ENCODE measurements around the gene ZNRD2. TPM values are rescaled to one million over a fixed set of nuclear protein-coding genes. Genes with fewer than 3 reads are reported as not detected.

ZNRD2 gene
- total and polyA plus RNA-seq, 2 donors: 38.0 to 40.7 TPM

DNA sequence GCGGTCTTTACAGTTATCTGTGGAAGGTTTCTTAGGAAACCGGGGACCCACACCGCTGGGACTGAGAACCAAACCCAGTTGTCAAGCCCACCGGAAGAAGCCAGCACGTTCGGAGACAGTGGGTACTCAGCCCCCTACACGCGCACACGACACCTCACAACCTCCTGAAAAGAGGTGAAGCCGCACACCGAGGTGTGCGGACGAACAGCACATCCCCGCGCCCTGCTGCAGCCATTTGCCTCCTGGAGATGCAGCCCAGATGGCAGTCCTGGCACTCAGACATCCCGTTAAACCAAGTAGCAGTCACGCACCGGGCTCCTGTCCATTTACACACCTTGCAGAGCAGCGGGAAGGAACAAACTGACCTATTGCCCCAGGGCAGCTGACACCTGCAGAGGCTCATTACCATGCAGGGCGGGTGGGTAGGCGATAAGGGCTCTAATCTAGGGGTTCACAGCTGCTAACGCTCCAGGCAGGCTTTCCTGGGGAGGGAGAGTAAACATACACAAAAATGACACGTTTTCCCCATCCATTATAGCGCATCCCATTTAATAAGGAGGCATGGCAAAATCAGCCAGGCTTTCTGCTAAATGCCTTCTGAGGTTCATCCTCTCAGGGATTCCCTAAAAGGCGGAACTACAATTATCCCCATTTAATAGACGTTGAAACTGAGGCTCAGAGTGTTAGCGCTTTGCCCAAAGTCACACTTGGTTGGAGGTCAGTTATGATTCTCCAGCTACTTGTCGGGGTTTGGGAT lies 4.7 kb downstream of the ZNRD2 start:
- Histone ChIP-seq H3K36me3 (ENCODE audit: control insufficient read depth in 2 of 2, insufficient read depth in 2 of 2, low read length in 1 of 2) (peaks cover 13 to 18% of the 10 kb centered on the region in 2 donors), H3K27ac (ENCODE audit: low read depth in 1 of 2, low read length in 1 of 2) (peak overlapping the region; percentile 84 to 97), H3K27me3 (ENCODE audit: control insufficient read depth in 2 of 2, insufficient read depth in 1 of 2, low read length in 1 of 2) (no peaks in the 10 kb centered on the region), H3K9me3 (ENCODE audit: control insufficient read depth in 2 of 2, insufficient read depth in 1 of 2, low read length in 1 of 2) (no peaks in the 10 kb centered on the region), H3K4me1 (ENCODE audit: control insufficient read depth in 2 of 2, insufficient read depth in 2 of 2, low read length in 2 of 2) (peaks cover 34 to 63% of the 10 kb centered on the region in 2 donors), H3K4me3 (ENCODE audit: low read length in 2 of 2) (peak overlapping the region; percentile 66 to 84)
- 15% methylated on average over 28 of the region's 28 CpGs for WGBS
- DNase-seq (ENCODE audit: low read depth in 6 of 9, low spot score in 9 of 9): peak in 2 of 9 donors; percentile 44 to 50

DNA sequence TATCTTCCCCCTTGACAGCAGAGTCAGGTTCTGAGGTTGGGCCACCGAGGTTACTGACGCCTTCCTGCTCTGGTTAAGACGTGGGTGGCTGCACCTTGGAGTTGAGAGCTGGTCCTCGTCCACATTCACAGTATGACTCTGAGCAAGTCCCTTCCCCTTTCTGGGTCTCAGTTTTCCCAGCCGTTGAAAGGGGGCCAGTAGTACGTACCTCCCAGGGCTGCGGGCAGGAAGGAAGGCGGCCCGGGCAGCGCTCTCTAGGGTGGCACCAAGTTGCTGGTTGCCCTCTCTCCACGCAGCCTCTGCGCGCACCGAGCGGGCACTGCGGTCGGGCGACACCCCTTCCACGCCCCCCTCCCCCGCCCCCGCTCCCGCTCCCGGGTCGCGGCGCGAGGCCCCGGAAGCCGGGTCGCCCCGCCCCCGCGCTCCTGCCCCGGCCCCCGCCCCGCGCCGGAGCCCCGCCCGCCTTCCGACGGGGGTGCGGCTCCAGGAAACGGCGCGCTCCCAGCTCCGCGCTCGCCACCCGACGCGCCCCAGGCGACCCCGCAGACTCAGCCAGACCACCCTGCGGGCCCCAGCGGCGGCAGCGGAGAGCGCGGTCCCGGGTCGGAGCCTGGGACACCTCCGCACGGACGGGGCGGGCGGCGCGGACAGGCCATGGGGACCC lies 5.4 kb downstream of the ZNRD2 start, which contains the start of gene EHBP1L1:
EHBP1L1 (plus strand) TSS at position 486 of the 664 bp plus-strand sequence. CDS start 250 bp downstream, outside the sequence.
- under 1% methylated on average over 69 of the region's 69 CpGs for WGBS
- peak in 6 of 9 donors; percentile 40 to 87 (median 71) for DNase-seq (ENCODE audit: low read depth in 6 of 9, low spot score in 9 of 9)
- Histone ChIP-seq H3K9me3 (ENCODE audit: control insufficient read depth in 2 of 2, insufficient read depth in 1 of 2, low read length in 1 of 2) (no peaks in the 10 kb centered on the region), H3K27me3 (ENCODE audit: control insufficient read depth in 2 of 2, insufficient read depth in 1 of 2, low read length in 1 of 2) (no peaks in the 10 kb centered on the region), H3K4me1 (ENCODE audit: control insufficient read depth in 2 of 2, insufficient read depth in 2 of 2, low read length in 2 of 2) (peaks cover 34 to 61% of the 10 kb centered on the region in 2 donors), H3K27ac (ENCODE audit: low read depth in 1 of 2, low read length in 1 of 2) (peak within 1 kb of the TSS; percentile 84 to 97), H3K36me3 (ENCODE audit: control insufficient read depth in 2 of 2, insufficient read depth in 2 of 2, low read length in 1 of 2) (peaks cover 19 to 25% of the 10 kb centered on the region in 2 donors), H3K4me3 (ENCODE audit: low read length in 2 of 2) (peak within 1 kb of the TSS; percentile 66 to 84)

DNA sequence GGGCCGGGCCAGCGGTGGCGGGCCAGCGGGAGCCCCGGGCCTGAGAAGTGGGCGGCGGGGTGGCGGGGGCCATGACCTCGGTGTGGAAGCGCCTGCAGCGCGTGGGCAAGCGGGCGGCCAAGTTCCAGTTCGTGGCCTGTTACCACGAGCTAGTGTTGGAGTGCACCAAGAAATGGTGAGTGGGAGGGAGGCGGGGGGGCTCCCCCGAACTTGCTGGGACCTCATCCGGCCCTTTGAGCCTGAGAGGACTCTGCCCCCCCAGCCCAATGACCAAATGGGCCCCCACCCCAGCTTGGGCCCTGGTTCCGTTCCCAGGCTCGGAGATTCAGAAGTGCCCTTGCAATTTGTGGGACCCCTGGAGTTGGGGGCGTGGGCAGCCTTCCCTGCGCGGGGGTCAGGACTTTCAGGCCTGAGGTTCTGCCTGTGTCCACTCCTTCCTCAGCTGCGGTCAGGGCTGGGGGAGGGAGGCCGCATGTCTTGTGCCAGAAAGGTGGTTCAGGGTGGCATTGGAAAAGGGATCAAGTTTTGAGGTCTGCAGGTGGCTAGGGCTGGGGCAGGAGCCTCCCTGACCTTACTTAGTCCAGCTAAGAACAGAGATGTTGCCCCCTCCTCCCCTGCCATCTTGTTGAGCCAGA lies 6.1 kb downstream of the ZNRD2 start:
- no peak for DNase-seq (ENCODE audit: low read depth in 6 of 9, low spot score in 9 of 9)
- Histone ChIP-seq H3K27me3 (ENCODE audit: control insufficient read depth in 2 of 2, insufficient read depth in 1 of 2, low read length in 1 of 2) (no peaks in the 10 kb centered on the region), H3K4me3 (ENCODE audit: low read length in 2 of 2) (peak overlapping the region; percentile 60 to 84), H3K27ac (ENCODE audit: low read depth in 1 of 2, low read length in 1 of 2) (peak overlapping the region; percentile 41 to 85), H3K36me3 (ENCODE audit: control insufficient read depth in 2 of 2, insufficient read depth in 2 of 2, low read length in 1 of 2) (peaks cover 26 to 30% of the 10 kb centered on the region in 2 donors), H3K4me1 (ENCODE audit: control insufficient read depth in 2 of 2, insufficient read depth in 2 of 2, low read length in 2 of 2) (peaks cover 28 to 54% of the 10 kb centered on the region in 2 donors), H3K9me3 (ENCODE audit: control insufficient read depth in 2 of 2, insufficient read depth in 1 of 2, low read length in 1 of 2) (no peaks in the 10 kb centered on the region)
- WGBS: 16% methylated on average over 26 of the region's 26 CpGs

DNA sequence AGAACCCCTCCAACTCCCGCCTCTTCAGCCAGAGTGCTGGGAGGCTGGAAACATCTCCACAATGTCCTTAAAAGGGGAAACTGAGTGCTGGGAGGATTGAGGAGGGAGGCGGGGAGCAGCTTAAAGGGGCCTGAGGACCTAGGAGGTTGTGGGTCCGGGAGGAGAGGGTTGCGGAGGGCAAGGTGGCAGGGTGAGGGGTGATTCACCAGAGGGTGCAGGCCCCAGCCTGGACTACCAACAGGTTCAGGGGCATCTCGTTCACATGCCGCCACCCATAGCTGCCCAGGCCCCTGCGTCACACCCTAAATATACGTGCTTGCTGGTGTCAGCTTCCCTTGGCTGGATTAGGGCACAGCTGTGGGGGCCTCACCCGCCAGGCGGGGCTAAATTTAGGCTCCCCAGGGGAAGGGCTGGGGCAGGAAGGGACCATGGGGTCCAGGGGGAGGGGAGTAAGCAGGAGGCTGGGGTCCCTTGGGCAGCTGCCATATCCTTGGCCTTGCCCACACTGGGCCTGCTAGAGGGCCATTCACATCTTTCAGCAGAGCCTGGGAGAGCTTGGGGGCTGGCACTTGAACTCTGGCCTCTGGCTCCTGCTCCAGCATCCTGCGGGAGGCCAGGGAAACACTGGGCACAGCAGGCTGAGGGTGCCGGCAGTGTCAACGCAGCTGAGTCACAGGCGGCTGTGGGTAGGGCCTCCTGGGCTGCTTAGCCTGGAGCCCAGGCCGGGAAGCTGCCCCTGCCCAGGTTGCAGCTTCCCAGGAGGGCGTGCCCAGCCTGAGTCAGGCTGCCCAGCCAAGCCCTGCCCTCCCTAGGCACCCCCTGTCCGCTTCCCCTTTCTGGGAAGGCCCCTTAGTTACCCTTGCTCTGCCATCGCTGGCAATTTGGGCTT lies 6.8 kb downstream of the ZNRD2 start:
- peaks cover 32 to 35% of the 10 kb centered on the region in 2 donors for H3K36me3 ChIP-seq (ENCODE audit: control insufficient read depth in 2 of 2, insufficient read depth in 2 of 2, low read length in 1 of 2)
- peak overlapping the region; percentile 60 to 84 for H3K4me3 ChIP-seq (ENCODE audit: low read length in 2 of 2)
- DNase-seq (ENCODE audit: low read depth in 6 of 9, low spot score in 9 of 9): no peak
- H3K27me3 ChIP-seq (ENCODE audit: control insufficient read depth in 2 of 2, insufficient read depth in 1 of 2, low read length in 1 of 2): no peaks in the 10 kb centered on the region
- peaks cover 23 to 47% of the 10 kb centered on the region in 2 donors for H3K4me1 ChIP-seq (ENCODE audit: control insufficient read depth in 2 of 2, insufficient read depth in 2 of 2, low read length in 2 of 2)
- no peaks in the 10 kb centered on the region for H3K9me3 ChIP-seq (ENCODE audit: control insufficient read depth in 2 of 2, insufficient read depth in 1 of 2, low read length in 1 of 2)
- peak overlapping the region; percentile 41 to 70 for H3K27ac ChIP-seq (ENCODE audit: low read depth in 1 of 2, low read length in 1 of 2)
- WGBS: 53% methylated on average over 18 of the region's 18 CpGs

DNA sequence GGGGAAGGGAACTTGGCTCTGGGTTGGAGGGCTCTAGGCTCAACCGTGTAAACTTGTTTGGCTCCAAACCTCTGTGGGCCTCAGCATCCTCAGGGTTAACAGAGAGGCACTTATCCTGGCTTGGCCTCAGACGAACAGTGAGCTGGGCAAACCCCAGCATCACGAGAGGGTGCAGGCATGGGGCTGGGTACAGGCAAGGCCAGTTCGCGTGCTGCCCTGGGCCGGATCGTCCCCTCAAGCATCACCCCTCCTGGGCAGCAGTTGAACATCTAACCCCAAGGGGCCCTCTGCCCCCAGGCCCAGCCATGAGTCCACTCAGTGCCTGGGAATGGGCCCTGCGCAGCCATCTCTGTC lies 7.5 kb downstream of the ZNRD2 start:
- Histone ChIP-seq H3K9me3 (ENCODE audit: control insufficient read depth in 2 of 2, insufficient read depth in 1 of 2, low read length in 1 of 2) (no peaks in the 10 kb centered on the region), H3K27ac (ENCODE audit: low read depth in 1 of 2, low read length in 1 of 2) (peak overlapping the region in 1 of 2 donors; percentile 43), H3K36me3 (ENCODE audit: control insufficient read depth in 2 of 2, insufficient read depth in 2 of 2, low read length in 1 of 2) (peaks cover 32 to 35% of the 10 kb centered on the region in 2 donors), H3K4me3 (ENCODE audit: low read length in 2 of 2) (no peak overlapping the region), H3K4me1 (ENCODE audit: control insufficient read depth in 2 of 2, insufficient read depth in 2 of 2, low read length in 2 of 2) (peaks cover 23 to 45% of the 10 kb centered on the region in 2 donors), H3K27me3 (ENCODE audit: control insufficient read depth in 2 of 2, insufficient read depth in 1 of 2, low read length in 1 of 2) (no peaks in the 10 kb centered on the region)
- no peak for DNase-seq (ENCODE audit: low read depth in 6 of 9, low spot score in 9 of 9)
- 78% methylated on average over 8 of the region's 8 CpGs for WGBS

DNA sequence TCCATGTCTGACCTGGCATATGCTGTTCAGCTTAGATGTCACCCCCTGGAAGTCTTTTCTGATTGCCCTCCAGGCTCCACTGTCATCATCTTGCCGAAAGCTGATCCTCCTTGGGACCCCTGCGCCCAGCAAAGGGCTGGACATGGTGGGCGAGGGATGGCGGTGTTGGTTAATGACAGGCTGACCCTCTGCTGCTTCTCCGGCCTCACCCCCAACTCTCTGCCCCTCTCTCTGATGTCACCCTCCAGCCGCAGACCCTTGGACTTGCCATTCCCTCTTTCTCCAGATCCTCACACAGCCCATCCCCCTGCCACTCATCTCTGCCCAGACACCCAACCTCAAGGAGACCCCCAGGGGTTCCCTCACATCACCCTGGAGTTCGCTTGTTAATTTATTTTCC lies 7.9 kb downstream of the ZNRD2 start:
- DNase-seq (ENCODE audit: low read depth in 6 of 9, low spot score in 9 of 9): no peak
- 98% methylated on average over 7 of the region's 7 CpGs for WGBS
- Histone ChIP-seq H3K27me3 (ENCODE audit: control insufficient read depth in 2 of 2, insufficient read depth in 1 of 2, low read length in 1 of 2) (no peaks in the 10 kb centered on the region), H3K27ac (ENCODE audit: low read depth in 1 of 2, low read length in 1 of 2) (no peak overlapping the region), H3K9me3 (ENCODE audit: control insufficient read depth in 2 of 2, insufficient read depth in 1 of 2, low read length in 1 of 2) (no peaks in the 10 kb centered on the region), H3K4me1 (ENCODE audit: control insufficient read depth in 2 of 2, insufficient read depth in 2 of 2, low read length in 2 of 2) (peaks cover 23 to 42% of the 10 kb centered on the region in 2 donors), H3K36me3 (ENCODE audit: control insufficient read depth in 2 of 2, insufficient read depth in 2 of 2, low read length in 1 of 2) (peaks cover 32 to 35% of the 10 kb centered on the region in 2 donors), H3K4me3 (ENCODE audit: low read length in 2 of 2) (no peak overlapping the region)

DNA sequence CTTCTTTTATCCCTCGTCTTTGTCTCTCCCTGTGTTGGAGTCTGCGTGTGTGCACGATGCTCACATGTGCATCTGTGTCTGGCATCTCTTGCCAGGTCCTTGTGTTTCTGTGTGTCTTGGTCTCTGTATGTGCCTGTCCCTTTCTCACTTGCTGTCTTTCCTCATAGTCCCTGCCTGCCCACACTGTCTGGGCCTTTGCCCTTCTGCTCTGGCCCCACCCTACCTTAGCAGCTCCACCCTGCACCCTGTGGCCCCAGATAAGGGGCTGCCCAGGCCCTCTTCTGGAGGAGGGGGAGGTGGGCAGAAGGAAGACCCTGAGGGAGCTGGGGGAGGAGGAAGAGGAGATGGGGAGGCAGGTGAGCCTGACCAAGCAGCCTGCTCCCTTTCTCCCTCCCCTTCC lies 8.4 kb downstream of the ZNRD2 start:
- DNase-seq (ENCODE audit: low read depth in 6 of 9, low spot score in 9 of 9): no peak
- Histone ChIP-seq H3K4me3 (ENCODE audit: low read length in 2 of 2) (no peak overlapping the region), H3K4me1 (ENCODE audit: control insufficient read depth in 2 of 2, insufficient read depth in 2 of 2, low read length in 2 of 2) (peaks cover 20 to 36% of the 10 kb centered on the region in 2 donors), H3K36me3 (ENCODE audit: control insufficient read depth in 2 of 2, insufficient read depth in 2 of 2, low read length in 1 of 2) (peaks cover 30 to 35% of the 10 kb centered on the region in 2 donors), H3K27ac (ENCODE audit: low read depth in 1 of 2, low read length in 1 of 2) (no peak overlapping the region), H3K9me3 (ENCODE audit: control insufficient read depth in 2 of 2, insufficient read depth in 1 of 2, low read length in 1 of 2) (no peaks in the 10 kb centered on the region), H3K27me3 (ENCODE audit: control insufficient read depth in 2 of 2, insufficient read depth in 1 of 2, low read length in 1 of 2) (peaks cover 0 to 4% of the 10 kb centered on the region in 2 donors)
- WGBS: 97% methylated on average over 3 of the region's 3 CpGs

DNA sequence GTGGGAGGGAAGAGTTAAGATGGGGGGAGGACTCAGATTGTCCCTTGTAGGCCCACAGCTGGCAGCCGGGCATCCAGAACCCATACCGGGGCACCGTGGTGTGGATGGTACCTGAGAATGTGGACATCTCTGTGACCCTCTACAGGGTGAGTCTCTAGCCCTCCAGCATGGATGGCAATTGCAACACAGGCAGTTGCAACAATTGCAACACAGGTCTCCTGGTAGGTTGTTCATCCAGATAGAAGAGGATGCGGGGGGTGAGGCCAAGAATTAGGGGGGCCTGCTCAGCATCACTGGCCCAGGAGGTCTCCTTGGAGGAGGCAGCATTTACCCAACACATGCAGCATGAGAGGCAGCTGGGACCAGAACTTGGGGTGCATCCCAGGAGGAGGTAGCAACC lies 9.0 kb downstream of the ZNRD2 start:
- Histone ChIP-seq H3K9me3 (ENCODE audit: control insufficient read depth in 2 of 2, insufficient read depth in 1 of 2, low read length in 1 of 2) (no peaks in the 10 kb centered on the region), H3K4me1 (ENCODE audit: control insufficient read depth in 2 of 2, insufficient read depth in 2 of 2, low read length in 2 of 2) (peaks cover 17 to 34% of the 10 kb centered on the region in 2 donors), H3K36me3 (ENCODE audit: control insufficient read depth in 2 of 2, insufficient read depth in 2 of 2, low read length in 1 of 2) (peaks cover 32 to 41% of the 10 kb centered on the region in 2 donors), H3K27me3 (ENCODE audit: control insufficient read depth in 2 of 2, insufficient read depth in 1 of 2, low read length in 1 of 2) (peaks cover 0 to 11% of the 10 kb centered on the region in 2 donors), H3K27ac (ENCODE audit: low read depth in 1 of 2, low read length in 1 of 2) (no peak overlapping the region), H3K4me3 (ENCODE audit: low read length in 2 of 2) (no peak overlapping the region)
- WGBS: 96% methylated on average over 4 of the region's 4 CpGs
- no peak for DNase-seq (ENCODE audit: low read depth in 6 of 9, low spot score in 9 of 9)
